ENCODE data around the gene GAA. TPM values are rescaled to one million over a fixed set of nuclear protein-coding genes. Genes with fewer than 3 reads are reported as not detected.
"Not testable (repeated sequence)": the region's sequence is repeated elsewhere in the genome, so short reads cannot be mapped to it uniquely, and the experiment has no call there.

GAA gene
- polyA plus RNA-seq, 1 of the 3 experiments (the other 2 are of a cell fraction), result 27.3 TPM

DNA sequence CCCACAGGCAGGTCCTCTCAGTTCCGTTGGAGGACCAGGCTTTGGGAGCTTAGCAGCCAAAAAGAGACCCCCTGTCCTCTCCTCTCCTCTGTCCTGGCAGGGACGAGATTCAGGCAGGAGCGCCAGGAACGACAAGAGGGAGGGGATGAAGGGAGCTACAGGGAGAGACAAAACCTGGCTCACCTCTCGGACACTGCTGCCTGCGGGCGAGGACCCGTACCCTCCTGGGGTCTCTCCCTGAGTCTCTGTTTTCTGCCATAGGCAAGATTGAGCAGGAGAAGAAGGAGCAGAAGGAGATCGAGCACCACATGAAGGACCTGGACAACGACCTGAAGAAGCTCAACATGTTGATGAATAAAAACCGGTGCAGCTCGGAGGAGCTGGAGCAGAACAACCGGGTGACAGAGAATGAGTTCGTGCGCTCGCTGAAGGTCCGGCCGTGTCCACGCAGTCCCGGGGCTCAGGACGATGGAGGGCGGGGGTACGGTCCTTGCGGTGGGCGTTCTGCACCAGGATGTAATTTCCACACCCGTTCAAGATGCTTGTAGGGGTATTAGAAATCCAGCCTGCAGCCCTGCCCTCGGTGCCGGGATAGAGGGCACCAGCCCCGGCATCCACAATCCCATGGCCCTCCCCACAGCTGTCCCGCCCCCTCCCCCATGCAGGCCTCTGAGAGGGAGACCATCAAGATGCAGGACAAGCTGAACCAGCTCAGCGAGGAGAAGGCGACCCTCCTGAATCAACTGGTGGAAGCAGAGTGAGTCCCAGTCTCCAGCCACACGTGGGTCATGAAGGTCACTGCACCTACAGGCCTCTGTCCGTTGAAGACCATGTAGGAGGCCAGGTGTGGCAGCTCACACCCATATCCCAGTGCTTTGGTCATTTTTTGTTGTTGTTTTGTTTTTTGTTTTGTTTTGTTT is 13.8 kb upstream of the GAA start:
- Histone ChIP-seq H3F3A (replicated peaks; ENCODE audit: insufficient read depth) (no peaks in the 10 kb centered on the region), H3K4me3 (ENCODE audit: low read depth in 2 of 2, low read length in 1 of 2) (no peak overlapping the region), H3K4me2 (no peak overlapping the region), H3K79me2 (ENCODE audit: insufficient read depth) (no peaks in the 10 kb centered on the region), H2AFZ (ENCODE audit: low read depth) (no peak overlapping the region), H3K9me3 (no peaks in the 10 kb centered on the region), H3K27ac (ENCODE audit: low read depth in 2 of 2, low read length in 1 of 2) (no peak overlapping the region), H3K27me3 (ENCODE audit: insufficient read depth) (no peaks in the 10 kb centered on the region), H3K9me2 (no peaks in the 10 kb centered on the region), H3K36me3 (replicated peaks in 1 of 2; ENCODE audit: control insufficient read depth in 1 of 2, insufficient read depth in 2 of 2, low read length in 1 of 2) (no peaks in the 10 kb centered on the region), H3K9ac (no peak overlapping the region), H3K4me1 (ENCODE audit: control insufficient read depth in 1 of 2, insufficient read depth in 2 of 2, low read depth in 1 of 2, low read length in 1 of 2) (peaks cover 0 to 6% of the 10 kb centered on the region in 2 experiments; a peak in 1 of 4 replicates), H4K20me1 (ENCODE audit: insufficient read depth) (no peaks in the 10 kb centered on the region)
- TF ChIP-seq SMC3 (IDR thresholded peaks at IDR 0.05; ENCODE audit: low read depth, low read length) (no peak), JUND (IDR thresholded peaks at IDR 0.05) (no peak)
- 81% methylated on average over 34 of the region's 34 CpGs for WGBS (ENCODE audit: low lambda C conversion rate)
- ChIA-PET CTCF (interaction anchor here (0.6 to 3.1 kb wide), 6 partner anchors 12 to 487 kb away, joined by 3 to 27 read pairs (median 3); partner anchors contain the start of gene GAA), POLR2A (interaction anchor here (0.6 kb wide), 1 partner anchor 60 kb away, joined by 4 read pairs; no protein-coding TSS in a partner anchor)
- DNase-seq, result peak; percentile 26

DNA sequence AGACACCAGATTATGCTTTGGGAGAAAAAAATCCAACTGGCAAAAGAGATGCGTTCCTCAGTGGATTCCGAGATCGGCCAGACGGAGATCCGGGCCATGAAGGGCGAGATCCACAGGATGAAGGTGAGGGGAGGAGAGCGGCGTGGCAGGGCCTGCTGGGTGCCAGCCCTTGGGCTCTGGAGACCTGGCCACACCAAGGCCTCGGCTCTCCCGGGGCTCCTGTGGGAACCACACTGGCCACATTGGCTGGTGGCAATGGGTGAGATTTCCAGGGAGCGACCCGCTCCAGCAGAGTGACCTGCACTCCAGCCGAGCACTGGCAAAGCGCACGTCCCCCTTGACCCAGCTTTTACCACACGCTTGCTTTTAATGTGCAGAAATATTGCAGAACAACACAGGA is 11.6 kb upstream of the GAA start:
- Histone ChIP-seq H3K4me3 (ENCODE audit: low read depth in 2 of 2, low read length in 1 of 2) (no peak overlapping the region), H3K9me2 (no peaks in the 10 kb centered on the region), H2AFZ (ENCODE audit: low read depth) (no peak overlapping the region), H3K79me2 (ENCODE audit: insufficient read depth) (no peaks in the 10 kb centered on the region), H3K9ac (no peak overlapping the region), H3K27me3 (ENCODE audit: insufficient read depth) (no peaks in the 10 kb centered on the region), H3K27ac (ENCODE audit: low read depth in 2 of 2, low read length in 1 of 2) (no peak overlapping the region), H3K4me1 (ENCODE audit: control insufficient read depth in 1 of 2, insufficient read depth in 2 of 2, low read depth in 1 of 2, low read length in 1 of 2) (peaks cover 0 to 2% of the 10 kb centered on the region in 2 experiments; a peak in 1 of 4 replicates), H3K9me3 (no peaks in the 10 kb centered on the region), H3F3A (replicated peaks; ENCODE audit: insufficient read depth) (no peaks in the 10 kb centered on the region), H3K36me3 (replicated peaks in 1 of 2; ENCODE audit: control insufficient read depth in 1 of 2, insufficient read depth in 2 of 2, low read length in 1 of 2) (no peaks in the 10 kb centered on the region), H3K4me2 (no peak overlapping the region), H4K20me1 (ENCODE audit: insufficient read depth) (no peaks in the 10 kb centered on the region)
- POLR2A ChIA-PET, result no interaction called here
- CTCF ChIA-PET, result interaction anchor here (0.6 to 3.1 kb wide), 2 partner anchors 12 to 54 kb away, joined by 3 to 27 read pairs; partner anchors contain the start of gene GAA
- WGBS (ENCODE audit: low lambda C conversion rate), result 91% methylated on average over 16 of the region's 16 CpGs
- no peak for DNase-seq
- TF ChIP-seq, protein P1, sequence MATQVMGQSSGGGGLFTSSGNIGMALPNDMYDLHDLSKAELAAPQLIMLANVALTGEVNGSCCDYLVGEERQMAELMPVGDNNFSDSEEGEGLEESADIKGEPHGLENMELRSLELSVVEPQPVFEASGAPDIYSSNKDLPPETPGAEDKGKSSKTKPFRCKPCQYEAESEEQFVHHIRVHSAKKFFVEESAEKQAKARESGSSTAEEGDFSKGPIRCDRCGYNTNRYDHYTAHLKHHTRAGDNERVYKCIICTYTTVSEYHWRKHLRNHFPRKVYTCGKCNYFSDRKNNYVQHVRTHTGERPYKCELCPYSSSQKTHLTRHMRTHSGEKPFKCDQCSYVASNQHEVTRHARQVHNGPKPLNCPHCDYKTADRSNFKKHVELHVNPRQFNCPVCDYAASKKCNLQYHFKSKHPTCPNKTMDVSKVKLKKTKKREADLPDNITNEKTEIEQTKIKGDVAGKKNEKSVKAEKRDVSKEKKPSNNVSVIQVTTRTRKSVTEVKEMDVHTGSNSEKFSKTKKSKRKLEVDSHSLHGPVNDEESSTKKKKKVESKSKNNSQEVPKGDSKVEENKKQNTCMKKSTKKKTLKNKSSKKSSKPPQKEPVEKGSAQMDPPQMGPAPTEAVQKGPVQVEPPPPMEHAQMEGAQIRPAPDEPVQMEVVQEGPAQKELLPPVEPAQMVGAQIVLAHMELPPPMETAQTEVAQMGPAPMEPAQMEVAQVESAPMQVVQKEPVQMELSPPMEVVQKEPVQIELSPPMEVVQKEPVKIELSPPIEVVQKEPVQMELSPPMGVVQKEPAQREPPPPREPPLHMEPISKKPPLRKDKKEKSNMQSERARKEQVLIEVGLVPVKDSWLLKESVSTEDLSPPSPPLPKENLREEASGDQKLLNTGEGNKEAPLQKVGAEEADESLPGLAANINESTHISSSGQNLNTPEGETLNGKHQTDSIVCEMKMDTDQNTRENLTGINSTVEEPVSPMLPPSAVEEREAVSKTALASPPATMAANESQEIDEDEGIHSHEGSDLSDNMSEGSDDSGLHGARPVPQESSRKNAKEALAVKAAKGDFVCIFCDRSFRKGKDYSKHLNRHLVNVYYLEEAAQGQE (IDR thresholded peaks at IDR 0.05; ENCODE audit: low read depth, low read length), result no peak
- TF ChIP-seq RFX5 (IDR thresholded peaks at IDR 0.05; ENCODE audit: low read length), result no peak
- no peak for TF ChIP-seq NFIC (IDR thresholded peaks at IDR 0.05; ENCODE audit: borderline replicate concordance)
- TF ChIP-seq, protein P2, sequence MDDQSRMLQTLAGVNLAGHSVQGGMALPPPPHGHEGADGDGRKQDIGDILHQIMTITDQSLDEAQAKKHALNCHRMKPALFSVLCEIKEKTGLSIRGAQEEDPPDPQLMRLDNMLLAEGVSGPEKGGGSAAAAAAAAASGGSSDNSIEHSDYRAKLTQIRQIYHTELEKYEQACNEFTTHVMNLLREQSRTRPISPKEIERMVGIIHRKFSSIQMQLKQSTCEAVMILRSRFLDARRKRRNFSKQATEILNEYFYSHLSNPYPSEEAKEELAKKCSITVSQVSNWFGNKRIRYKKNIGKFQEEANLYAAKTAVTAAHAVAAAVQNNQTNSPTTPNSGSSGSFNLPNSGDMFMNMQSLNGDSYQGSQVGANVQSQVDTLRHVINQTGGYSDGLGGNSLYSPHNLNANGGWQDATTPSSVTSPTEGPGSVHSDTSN (IDR thresholded peaks at IDR 0.05), result no peak
- no peak for TF ChIP-seq MEF2A (IDR thresholded peaks at IDR 0.05; ENCODE audit: borderline replicate concordance, low read depth)
- no peak for TF ChIP-seq RXRA (IDR thresholded peaks at IDR 0.05; ENCODE audit: borderline replicate concordance, low read depth)
- no peak for TF ChIP-seq TEAD4 (IDR thresholded peaks at IDR 0.05; ENCODE audit: borderline replicate concordance, insufficient read depth)

DNA sequence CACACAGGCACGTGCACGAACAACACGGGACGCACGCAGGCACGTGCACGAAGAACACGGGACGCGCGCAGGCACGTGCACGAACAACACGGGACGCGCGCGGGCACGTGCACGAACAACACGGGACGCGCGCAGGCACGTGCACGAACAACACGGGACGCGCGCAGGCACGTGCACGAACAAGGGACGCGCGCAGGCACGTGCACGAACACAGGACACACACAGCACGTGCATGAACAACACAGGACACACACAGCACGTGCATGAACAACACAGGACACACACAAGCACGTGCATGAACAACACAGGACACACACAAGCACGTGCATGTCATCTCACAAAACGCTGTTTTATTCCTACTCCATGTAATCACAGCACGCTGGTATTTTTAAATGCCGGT is 11.2 kb upstream of the GAA start:
- H3K9ac ChIP-seq; H3K79me2 ChIP-seq (ENCODE audit: insufficient read depth); H3K36me3 ChIP-seq (replicated peaks in 1 of 2; ENCODE audit: control insufficient read depth in 1 of 2, insufficient read depth in 2 of 2, low read length in 1 of 2); H3K9me2 ChIP-seq; H3K27me3 ChIP-seq (ENCODE audit: insufficient read depth); H3K9me3 ChIP-seq; H2AFZ ChIP-seq (ENCODE audit: low read depth); H3K4me3 ChIP-seq (ENCODE audit: low read depth in 2 of 2, low read length in 1 of 2); DNase-seq; H3K27ac ChIP-seq (ENCODE audit: low read depth in 2 of 2, low read length in 1 of 2); H3K4me2 ChIP-seq; H4K20me1 ChIP-seq (ENCODE audit: insufficient read depth); H3F3A ChIP-seq (replicated peaks; ENCODE audit: insufficient read depth); H3K4me1 ChIP-seq (ENCODE audit: control insufficient read depth in 1 of 2, insufficient read depth in 2 of 2, low read depth in 1 of 2, low read length in 1 of 2); POLR2A ChIA-PET: not testable (repeated sequence)
- 91% methylated on average over 44 of the region's 44 CpGs for WGBS (ENCODE audit: low lambda C conversion rate)
- CTCF ChIA-PET, result interaction anchor here (3.5 to 7.8 kb wide), 2 partner anchors 8 to 11 kb away, joined by 32 to 86 read pairs; partner anchors contain the start of gene GAA
